22Rv1 (cell line): ENCODE measurements around the gene TCF7L1.

Experiments used
- ZFX ChIP-seq: fragments of 450-650 bp; IDR thresholded peaks from 2 replicates; pipeline ENCODE4 v1.6.1; 2017; ENCODE audit warnings: antibody characterized with exemption, borderline replicate concordance
- TF ChIP-seq, protein P1 (sequence below): fragments of 450-650 bp; IDR thresholded peaks from 2 replicates; pipeline ENCODE4 v1.5.1; 2017; ENCODE audit warnings: mild to moderate bottlenecking

DNA sequence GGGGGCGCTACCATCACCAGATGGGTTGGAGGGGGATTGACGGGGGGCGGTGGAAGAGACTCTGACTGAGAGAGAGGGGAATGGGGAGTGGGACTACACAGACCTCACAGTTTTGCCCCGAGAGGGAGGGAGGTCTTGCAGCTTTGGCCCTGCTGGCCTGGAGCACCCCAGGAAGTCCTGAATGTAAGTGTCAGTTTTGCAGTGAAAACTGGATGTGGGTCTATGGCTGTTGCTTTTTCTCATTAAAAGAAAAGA is 2.4 kb downstream of the TCF7L1 start:
- TF ChIP-seq, protein P1, sequence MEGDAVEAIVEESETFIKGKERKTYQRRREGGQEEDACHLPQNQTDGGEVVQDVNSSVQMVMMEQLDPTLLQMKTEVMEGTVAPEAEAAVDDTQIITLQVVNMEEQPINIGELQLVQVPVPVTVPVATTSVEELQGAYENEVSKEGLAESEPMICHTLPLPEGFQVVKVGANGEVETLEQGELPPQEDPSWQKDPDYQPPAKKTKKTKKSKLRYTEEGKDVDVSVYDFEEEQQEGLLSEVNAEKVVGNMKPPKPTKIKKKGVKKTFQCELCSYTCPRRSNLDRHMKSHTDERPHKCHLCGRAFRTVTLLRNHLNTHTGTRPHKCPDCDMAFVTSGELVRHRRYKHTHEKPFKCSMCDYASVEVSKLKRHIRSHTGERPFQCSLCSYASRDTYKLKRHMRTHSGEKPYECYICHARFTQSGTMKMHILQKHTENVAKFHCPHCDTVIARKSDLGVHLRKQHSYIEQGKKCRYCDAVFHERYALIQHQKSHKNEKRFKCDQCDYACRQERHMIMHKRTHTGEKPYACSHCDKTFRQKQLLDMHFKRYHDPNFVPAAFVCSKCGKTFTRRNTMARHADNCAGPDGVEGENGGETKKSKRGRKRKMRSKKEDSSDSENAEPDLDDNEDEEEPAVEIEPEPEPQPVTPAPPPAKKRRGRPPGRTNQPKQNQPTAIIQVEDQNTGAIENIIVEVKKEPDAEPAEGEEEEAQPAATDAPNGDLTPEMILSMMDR = no peak
- TF ChIP-seq ZFX = no peak
